ENCODE measurements around the gene HOXB5.

Gene HOXB5

DNA sequence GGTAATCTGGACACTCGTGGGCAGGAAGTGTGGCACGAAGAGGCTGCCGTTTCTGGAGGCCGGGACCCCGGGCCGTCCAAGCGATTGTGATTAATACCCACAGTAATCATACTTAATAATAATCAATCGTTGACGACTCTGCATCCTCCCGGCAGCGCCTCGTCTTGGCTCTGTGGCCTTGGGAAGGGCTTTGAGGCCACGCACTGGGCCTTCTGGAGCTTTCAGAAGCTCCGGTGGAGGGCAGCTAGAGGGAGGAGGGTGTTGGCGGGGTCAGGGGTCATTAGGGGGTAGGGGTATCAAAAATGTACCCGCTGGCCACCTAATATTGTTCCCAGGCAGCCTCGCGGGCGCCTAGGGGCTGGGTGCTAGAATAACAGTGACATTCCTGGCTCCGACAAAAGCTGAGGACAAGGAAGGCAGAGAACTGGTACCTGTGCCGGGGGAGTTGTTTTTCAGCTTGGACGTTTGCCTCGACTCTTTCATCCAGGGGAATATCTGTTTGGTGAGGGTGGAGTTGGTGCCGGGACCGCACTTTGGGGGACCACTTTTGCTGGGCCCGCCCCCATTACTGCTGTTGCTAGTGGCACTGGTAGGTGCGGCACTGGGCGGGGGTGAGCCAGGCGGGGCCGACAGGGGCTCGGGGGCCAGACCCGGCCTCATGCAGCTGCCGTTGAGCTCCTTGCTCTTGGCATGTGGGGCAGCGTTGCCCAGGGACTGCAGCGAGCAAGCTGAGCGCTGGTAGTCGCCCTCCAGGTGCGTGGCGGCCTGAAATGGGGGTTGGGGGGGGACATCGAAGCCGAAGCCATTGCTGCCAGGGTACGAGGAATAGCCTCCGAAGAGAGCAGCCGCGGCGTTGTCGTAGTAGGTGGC lies 41.7 kb downstream of the HOXB5 start:
- in situ Hi-C loops (cut with HindIII; ENCODE audit: low sequenced_read_pairs) = no loop called here

DNA sequence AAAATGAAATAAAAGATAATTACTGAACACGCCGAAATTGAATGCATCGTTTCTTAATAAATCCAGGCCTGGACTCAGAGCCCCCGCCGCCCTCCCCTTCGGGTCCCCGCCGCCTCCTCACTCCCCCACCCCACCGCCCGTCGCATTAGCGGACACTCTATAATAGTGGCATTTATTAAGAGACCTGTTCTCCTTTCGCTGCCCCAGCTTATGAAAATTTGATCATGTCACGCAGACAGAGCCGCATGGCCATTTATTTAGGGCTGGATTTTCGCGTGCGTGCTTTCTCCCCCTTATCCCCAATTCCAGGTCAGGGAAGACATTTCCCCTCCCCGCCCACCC lies 42.4 kb downstream of the HOXB5 start:
- in situ Hi-C loops (cut with HindIII; ENCODE audit: low sequenced_read_pairs) = no loop called here

DNA sequence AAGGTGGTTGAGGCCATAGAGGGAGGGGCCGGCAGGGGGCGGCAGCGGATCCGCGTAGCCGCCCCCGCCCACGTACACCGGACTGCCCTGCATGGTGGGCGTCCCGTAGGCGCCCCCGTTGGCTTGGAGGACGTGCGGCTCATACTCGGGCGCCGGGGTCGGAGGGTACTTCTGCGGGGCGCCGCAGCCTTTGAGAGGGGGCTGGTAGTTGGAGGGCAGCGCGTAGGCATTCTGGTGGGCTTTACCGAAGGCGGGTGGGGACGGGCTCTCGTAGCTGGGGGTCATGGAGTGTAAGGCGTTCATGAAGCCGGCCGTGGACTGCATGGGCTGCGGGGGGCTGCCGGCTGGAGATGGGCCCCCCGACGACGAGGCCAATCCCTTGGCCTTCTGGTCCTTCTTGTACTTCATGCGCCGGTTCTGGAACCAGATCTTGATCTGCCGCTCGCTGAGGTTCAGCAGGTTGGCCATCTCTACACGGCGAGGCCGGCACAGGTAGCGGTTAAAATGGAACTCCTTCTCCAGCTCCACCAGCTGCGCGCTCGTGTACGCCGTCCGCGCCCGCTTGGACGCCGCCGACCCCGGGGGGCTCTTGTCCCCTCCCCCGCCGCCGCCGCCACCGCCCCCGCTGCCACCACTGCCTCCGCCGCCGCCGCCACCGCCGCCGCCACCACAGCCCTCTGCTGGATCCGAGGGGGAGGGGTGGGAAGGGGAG lies 42.9 kb downstream of the HOXB5 start:
- in situ Hi-C loops (cut with HindIII; ENCODE audit: low sequenced_read_pairs) = no loop called here

DNA sequence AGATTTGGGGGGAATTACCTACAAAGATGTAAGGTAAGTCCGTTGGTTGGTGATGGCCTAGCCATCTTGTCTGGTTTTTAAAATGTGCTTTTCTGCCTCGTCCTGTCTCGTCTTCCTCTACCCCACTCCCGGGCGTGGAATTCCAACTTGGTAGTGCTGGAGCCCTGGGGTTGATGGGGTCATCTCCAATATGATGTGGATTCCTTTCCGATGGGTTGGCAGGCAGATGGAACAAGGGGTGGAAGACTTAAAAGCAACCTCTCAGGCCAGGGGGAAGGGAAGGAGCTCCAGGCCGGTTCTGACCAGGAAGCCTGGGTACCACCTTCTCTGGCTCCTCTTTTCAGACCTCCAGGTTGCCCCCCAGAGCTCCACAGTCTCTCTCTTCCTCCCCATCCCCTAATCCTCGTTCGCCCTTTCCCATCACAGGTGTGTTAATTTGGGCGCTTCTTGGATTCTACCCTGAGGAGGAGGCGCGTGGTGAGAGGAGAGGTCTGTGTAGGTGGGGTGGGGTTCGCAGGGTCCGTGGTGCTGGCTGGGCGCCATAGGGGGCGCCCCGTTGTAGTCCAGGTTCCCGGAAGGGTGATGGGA lies 43.6 kb downstream of the HOXB5 start:
- in situ Hi-C loops (cut with HindIII; ENCODE audit: low sequenced_read_pairs) = no loop called here

DNA sequence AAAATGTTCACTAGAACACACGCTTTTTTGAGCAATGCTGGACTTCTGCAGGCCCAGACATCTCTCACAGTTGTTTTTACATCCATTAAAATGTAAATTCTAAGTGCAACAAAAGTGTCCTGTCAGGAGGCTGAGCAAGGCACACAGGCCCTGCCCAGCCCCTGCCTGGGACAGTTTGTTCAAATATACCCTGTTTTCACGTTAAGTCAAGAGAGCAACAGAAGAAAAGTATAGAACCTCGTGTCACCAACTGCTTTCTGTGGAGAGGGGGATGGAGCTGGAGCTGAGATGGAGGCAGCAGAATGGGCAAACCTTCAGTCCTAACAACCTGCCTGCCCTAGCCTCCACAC lies 44.3 kb downstream of the HOXB5 start:
- in situ Hi-C loops (cut with HindIII; ENCODE audit: low sequenced_read_pairs) = no loop called here

DNA sequence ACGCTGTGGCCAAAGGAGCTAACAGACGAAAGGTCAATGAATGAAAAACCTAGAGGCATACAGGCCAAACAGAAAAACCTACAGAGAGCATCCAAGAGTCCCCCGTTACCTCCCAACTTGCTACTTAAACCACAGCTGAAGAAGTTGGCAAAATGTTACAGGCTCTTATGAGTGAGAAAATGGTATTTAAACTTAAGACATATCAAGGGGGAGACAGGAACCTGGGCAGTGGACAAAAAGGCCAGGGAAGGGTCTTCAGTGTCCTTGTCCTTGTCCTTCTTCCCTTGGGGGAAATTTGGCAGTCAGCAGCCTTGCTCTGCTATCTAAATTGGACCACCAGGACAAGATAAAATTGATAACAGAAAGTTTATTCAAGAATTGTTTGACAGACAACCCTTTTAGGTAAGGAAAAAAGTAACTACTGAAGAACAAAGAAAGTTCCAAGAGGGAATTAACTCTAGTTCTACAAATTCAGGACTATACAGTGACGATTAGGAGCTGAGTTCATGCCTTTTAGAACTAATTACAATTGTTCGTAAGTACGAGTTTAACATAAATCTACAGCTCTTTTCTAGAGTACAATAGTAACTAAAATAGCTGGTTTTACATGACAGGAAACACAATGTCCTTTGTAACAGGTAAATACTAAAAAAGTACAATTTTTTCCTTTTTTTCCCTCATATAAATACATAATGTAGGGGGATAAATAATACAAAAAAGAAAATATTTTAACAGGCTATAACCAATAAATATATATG lies 44.9 kb downstream of the HOXB5 start:
- in situ Hi-C loops (cut with HindIII; ENCODE audit: low sequenced_read_pairs) = no loop called here

DNA sequence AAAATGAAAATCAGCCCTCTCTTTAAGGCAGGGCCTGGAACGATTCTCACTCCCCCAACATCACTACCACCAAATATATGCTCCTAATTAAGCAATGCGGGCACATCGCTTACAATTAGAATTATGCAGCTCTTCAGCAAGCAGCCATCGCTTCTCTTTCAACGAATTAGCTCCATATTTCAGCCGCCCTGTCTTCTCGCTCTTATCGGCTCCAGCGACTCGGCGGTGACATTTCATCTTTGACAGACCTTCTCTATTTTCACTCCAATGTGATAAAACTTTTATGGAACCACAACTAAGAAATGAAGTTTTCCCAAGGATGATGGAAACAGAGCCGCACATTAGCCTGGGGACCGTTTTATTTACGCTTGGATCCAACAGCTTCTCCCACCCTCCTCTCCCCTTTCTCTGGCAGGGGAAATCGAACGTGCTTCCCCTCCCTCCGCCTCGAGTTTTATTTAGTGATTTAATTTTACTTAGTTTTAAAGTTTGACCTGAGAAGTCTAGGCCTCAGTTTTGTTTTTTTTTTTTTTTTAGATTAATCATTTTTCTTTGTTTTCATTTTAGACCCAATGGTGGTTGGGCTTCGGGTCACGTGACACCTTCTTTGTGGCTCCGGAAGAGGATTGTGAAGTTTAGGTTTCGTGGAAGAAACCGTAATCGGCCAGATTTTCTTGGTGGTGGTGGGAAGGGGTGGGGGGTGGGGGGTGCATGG lies 45.6 kb downstream of the HOXB5 start:
- in situ Hi-C loops (cut with HindIII; ENCODE audit: low sequenced_read_pairs) = no loop called here

DNA sequence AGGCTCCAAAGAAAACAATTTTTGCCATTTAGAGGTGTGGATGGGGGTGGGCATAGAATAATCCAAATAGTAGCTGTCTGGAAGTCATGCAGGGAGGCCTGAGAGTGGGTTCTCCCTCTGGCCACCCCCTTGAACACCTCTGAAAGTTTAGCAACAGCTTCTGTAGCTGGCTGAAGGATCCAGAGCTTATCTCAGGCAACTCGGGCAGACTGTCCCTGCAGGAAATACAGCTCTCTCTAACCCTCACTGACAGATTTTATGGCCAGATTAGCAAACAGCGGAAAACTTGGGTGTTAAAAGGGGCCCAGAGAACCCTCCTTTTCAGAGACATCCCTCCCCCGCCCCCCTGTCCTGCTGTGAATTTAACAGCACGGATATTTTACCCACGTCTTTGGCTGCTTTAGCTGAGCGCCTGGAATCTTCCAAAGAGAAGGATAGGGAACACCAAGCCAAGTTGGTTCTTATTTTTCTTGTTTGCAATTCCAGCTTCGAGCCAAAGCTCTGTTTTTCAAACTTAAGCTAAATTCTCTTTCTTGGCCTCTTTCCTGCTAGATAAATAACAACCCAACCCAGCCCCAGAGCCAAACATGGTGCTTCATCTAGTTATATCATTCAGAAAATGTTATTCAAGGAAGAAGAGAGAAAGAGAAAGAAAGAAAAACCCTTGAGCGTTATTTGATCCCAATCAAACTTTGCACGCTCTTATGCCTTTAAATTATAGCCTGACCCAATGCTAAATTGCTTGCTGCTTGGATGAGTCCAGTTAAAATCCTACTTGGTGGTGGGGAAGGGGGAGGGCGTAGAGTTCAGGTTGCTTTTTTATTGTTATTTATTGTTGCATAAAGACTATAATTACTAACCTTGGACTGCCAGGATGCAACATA lies 46.4 kb downstream of the HOXB5 start:
- in situ Hi-C loops (cut with HindIII; ENCODE audit: low sequenced_read_pairs) = no loop called here

DNA sequence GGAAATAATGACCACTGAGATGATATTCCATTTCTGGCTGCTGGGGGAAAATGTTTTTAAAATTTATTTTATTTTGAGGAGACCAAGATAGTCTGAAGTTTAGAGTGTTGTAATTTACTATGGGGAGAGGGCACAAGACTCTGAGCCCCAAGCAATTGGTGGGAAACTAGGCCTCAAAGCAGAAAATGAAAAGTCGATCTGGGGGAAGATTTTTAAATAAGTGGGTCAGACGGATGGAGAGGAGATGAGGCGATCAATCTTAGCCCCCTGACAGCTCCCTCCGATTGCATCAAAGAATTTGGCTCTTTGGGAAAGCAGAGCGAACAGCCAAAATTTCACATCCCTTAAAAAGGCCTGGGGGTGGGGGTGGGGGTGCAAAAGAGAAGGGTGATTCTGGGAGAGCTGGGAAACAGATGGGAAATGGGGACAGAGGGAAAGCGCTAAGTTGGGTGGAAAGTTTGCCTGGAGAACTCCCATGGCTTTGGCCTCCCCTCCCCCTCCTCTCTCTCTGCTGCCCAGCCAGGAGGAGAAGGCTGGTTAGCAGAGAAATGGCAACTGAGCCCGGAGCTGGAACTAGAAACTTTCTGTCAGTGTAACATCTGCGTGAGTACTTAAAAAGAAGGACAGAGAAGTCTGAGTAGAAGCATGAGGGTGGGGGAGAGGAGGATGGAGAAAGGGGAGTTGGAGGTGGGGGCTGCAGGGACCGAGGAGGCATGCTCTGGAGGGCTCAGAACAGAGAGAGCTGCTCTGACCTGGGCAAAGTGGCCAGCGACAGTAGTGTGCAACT lies 47.2 kb downstream of the HOXB5 start:
- in situ Hi-C loops (cut with HindIII; ENCODE audit: low sequenced_read_pairs) = no loop called here

DNA sequence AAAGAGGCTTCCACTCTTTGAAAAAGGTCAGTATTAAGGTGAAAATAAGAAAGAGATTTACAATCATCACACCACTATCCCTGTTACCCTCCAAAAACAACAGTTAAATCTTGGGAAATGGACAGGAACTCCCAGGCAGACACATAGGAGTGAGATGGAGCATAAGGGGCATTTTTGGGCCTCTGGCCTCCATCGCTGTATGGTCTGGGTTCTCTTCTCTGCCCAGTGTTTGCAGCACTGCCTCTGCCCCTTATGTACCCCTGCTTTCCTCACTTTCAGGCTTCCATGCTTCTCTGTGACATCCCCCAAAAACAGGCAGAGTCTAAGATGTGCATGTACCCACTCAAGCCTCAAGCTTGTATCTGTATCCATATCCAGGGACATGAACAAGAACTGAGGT lies 48.0 kb downstream of the HOXB5 start:
- in situ Hi-C loops (cut with HindIII; ENCODE audit: low sequenced_read_pairs) = no loop called here

DNA sequence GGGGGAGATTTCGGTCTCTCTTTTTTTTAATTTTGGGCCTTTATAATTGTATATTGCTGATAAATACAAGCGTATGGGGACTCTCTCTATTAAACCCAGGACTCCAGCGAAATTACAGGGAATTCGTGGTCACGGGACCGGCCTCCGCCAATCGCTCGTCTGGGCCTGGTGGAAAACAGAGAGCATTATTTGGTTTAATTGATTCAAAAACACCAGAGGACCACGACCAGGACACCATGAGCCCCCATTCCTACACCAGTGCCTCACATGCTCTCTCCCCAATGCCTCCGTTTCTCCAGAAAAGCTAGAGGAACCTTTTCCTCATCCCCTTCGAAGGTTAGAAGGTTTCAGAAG lies 48.6 kb downstream of the HOXB5 start, which contains the start of gene HOXB2:
HOXB2 (minus strand) TSS at position 88 of the 354 bp plus-strand sequence. CDS start 198 bp downstream, outside the sequence.
- in situ Hi-C loops (cut with HindIII; ENCODE audit: low sequenced_read_pairs) = no loop called here

DNA sequence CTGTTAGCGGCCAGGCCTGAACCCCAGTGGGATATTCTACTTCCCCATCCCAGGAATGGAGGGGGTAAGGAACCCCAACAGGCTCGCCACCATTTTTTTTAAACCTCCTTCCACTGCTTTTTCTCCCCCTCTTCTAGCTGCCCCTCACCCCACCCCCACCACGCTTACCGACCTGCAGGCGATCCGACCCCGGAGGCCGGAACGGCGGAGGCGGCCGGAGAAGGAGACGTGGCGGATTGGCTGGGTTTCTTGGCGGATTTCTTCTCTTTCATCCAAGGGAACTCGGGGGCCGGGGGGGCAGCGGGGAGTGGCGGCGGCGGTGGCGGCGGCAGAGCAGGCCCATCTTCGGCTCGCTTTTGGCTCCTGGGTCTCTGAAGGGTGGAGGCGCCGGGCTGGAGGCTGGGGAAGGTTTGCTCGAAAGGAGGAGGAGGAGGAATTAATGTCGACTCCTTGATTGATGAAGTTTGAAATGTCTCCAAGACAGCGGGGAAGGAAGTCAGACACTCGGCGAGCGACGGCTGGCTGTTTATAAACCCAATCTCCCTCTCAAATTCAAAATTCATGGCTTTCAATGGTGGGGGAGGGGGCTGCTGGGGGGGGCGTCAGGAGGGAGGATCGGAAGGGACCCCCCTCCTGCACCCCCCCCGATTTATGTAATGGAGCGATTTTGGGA lies 49.1 kb downstream of the HOXB5 start:
- in situ Hi-C loops (cut with HindIII; ENCODE audit: low sequenced_read_pairs) = no loop called here

DNA sequence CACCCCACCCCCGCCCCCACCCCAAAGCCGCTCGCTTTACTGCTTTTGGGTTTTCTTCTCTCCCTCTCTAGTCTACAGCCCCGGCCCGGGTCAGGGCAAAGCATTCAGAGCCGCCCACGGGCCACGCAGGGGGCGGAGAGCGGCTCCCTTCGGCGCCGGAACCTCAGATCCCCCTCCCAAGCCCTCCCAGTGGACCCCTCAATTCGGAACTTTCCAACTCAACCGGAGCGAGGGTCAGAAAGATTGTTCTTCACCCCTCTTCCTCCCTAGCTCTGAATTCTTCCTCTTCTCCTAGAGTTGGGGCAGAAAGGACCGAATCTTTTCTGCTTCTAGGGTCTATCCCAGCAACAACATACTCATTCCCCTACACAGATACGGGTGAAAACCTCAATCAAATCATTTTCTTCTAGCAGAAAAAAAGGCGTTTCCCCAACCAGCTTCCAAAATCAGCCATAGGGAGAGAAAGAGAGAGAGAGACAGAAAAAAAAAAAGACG lies 49.7 kb downstream of the HOXB5 start:
- in situ Hi-C loops (cut with HindIII; ENCODE audit: low sequenced_read_pairs) = no loop called here

DNA sequence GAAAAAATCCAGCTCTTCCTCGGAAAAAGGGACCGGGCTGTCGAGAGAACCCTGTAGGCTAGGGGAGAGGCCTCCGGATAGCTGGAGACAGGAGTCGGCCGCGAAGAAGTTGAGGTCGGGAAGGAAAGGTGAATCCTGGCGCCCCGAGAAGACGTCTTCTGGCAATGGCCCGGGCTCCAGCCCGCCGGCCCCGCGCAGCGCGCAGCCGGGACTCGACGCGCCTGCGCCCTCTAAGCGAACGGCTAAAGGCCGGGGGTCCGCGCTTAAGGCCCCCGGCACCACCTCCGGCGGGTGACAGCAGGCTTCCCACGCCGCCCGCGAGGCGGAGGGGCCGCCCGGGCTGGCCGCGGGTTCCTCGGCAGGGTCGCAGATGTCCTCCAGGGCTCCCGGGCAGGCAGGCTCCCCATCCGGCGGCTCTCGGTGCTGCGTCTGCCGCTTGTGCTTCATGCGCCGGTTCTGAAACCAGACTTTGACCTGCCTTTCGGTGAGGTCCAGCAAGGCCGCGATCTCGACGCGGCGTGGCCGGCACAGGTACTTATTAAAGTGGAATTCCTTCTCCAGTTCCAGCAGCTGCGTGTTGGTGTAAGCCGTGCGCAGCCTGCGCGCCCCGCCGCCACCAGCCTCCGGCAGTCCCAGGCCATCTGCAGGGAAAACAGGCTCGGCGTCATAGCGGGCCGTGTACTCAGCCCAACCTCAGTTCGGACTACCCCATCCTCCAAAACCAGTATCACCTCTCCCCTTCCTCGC lies 50.3 kb downstream of the HOXB5 start:
- in situ Hi-C loops (cut with HindIII; ENCODE audit: low sequenced_read_pairs) = no loop called here

DNA sequence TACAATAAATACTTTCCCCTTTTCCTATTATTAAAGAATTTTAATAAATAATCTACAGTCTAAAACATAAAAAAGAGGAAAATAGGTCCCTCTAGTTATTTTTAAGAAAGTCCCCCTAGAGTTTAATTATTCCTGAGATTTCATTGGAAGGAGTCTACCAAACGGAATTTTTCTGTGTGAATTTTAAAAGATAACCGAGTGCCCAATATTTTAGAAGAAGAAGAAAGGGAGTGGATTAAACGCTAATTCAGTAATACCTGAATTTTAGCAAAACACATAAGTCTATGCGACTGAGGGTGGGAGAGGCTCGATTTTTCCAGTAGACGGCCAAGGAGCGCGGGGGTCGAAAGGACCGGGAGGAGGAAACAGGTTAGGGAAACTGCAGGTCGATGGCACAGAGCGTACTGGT lies 50.9 kb downstream of the HOXB5 start:
- in situ Hi-C loops (cut with HindIII; ENCODE audit: low sequenced_read_pairs) = no loop called here

DNA sequence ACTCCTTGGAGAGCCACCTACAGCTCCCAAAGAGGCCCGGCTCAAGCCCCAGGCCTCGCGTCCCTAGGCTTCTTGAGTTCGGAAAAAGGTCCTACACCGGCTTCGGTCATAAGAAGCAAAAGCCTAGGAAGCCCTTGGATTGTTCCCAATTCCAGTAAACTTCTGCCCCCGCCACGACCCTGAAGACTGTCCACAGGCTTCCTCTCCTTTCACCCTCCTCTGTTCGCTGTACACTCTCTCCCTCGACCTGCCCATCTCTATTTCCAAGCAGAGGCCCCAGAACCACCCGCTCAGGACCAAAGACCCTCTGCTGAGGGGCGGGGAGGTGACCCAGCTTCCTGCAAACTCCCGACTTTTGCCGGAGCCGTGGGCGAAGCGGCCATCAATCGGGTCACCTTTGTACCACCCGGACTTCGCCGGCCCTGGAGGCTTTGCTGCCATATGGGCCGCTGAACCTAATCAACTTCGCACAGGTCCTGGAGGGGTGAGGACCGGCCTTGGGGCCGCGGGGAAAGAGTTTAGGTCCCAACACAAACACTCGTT lies 51.4 kb downstream of the HOXB5 start:
- in situ Hi-C loops (cut with HindIII; ENCODE audit: low sequenced_read_pairs) = no loop called here

DNA sequence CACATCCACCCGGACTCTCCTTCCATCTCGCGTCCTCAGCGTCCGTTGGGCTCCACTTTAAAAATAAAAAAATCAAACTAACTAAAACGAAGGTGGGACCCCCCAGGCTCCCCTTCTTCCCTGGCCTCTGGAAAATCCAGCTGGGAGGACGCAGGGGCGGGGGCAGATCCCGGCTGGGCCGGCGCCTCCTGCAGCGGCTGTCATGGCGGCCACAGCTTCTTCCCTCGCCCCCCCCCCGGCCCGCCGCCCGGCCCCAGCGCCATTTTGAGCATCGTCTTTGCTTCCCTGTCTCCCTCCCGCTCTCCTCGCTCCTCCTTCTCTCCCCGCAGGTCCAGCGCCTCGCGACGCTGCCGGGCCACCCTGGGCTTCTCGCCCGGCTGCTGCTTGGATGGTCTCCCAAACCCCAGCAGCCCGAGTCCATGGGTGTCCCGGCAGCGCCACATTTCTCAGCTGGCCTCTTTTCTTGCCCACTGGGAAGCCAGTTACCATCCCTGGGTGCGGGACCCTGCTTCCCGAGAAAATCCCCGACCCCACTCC lies 51.9 kb downstream of the HOXB5 start:
- in situ Hi-C loops (cut with HindIII; ENCODE audit: low sequenced_read_pairs) = no loop called here
